Measurements from ENCODE around the gene NEU1.
"Not testable (repeated sequence)": the region's sequence is repeated elsewhere in the genome, so short reads cannot be mapped to it uniquely, and the experiment has no call there.

The NEU1 gene

GRCh38 chr6:31865205-31866118 is 2.8 kb upstream of the NEU1 start:
- Histone ChIP-seq H3K36me3 (peaks cover 0 to 6% (median 0%) of the 10 kb centered on the region in 3 donors), H3K27ac (no peak overlapping the region)

DNA sequence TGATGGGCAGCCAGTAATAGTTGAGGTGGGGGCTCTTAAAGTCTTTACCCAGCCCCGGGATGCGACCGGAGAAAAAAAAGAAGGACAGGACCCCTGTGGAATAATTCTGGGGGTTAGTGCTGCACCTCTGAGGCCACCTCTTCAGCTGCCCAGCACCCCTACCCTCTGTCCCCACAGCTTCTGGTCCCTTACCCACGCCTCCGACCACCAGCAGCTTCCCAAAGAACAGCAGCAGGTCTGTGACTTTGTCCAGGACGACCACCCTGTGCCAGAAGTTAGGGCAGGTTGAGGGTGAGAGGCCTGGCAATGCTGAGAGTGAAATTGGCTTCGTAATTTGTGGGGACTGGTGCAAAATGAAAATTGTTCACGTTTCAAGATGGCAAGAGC is 2.2 kb upstream of the NEU1 start:
- intact Hi-C loops (cut with DNase I; ENCODE audit: low total_unique reads) = no loop called here
- Histone ChIP-seq H3K27ac (no peak overlapping the region), H3K4me1 (peaks cover 0 to 24% (median 20%) of the 10 kb centered on the region in 4 donors), H3K36me3 (peaks cover 6 to 13% (median 6%) of the 10 kb centered on the region in 3 donors), H3K4me3 (no peak overlapping the region), H3K9me3 (no peaks in the 10 kb centered on the region), H3K27me3 (peaks cover 0 to 3% of the 10 kb centered on the region in 2 donors)
- DNase-seq = no peak
- TF ChIP-seq CTCF (IDR thresholded peaks at IDR 0.05) = no peak

More at GRCh38 chr6:31865205-31866118, 2.8 kb upstream of the NEU1 start:
- no peak overlapping the region for H3K4me3 ChIP-seq
- intact Hi-C loops (cut with DNase I; ENCODE audit: low total_unique reads) = no loop called here
- H3K4me1 ChIP-seq = peaks cover 0 to 24% (median 20%) of the 10 kb centered on the region in 4 donors
- TF ChIP-seq CTCF (IDR thresholded peaks at IDR 0.05) = no peak
- no peaks in the 10 kb centered on the region for H3K9me3 ChIP-seq
- no peak for DNase-seq
- H3K27me3 ChIP-seq = peaks cover 0 to 9% of the 10 kb centered on the region in 2 donors

GRCh38 chr6:31864123-31864562 is 1.5 kb upstream of the NEU1 start:
- intact Hi-C loops (cut with DNase I; ENCODE audit: low total_unique reads); DNase-seq; H3K27me3 ChIP-seq; H3K9me3 ChIP-seq: not testable (repeated sequence)
- H3K4me3 ChIP-seq = peak overlapping the region; percentile 73 to 77
- H3K36me3 ChIP-seq = peaks cover 13 to 19% (median 13%) of the 10 kb centered on the region in 3 donors
- H3K27ac ChIP-seq = peak overlapping the region; percentile 56 to 81
- H3K4me1 ChIP-seq = peaks cover 0 to 24% (median 20%) of the 10 kb centered on the region in 4 donors

DNA sequence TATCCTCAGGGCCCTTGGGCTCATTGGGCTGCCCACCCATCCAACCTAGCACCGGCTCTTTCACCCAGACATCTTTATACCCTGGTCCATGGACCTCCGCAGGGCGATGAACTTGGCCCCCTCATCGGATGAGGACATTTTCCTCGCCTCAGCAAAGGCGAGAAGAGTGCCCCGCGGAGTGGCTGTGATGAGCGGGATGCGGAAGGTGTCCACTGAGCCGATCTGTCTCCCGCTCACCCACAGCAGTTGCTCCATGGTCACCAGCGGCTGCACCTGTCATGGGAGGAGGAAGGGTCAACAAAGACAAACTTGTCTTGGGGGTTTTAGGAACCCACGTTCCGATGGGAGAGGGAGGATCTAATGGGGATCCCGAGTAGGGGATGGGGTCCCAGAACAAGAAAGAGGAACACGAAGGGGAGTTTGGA is 690 bp downstream of the NEU1 start:
- no peak for TF ChIP-seq CTCF (IDR thresholded peaks at IDR 0.05)
- Histone ChIP-seq H3K27me3 (no peaks in the 10 kb centered on the region), H3K36me3 (peaks cover 25 to 41% (median 35%) of the 10 kb centered on the region in 3 donors), H3K27ac (peak overlapping the region; percentile 88), H3K4me1 (peaks cover 0 to 24% (median 20%) of the 10 kb centered on the region in 4 donors), H3K4me3 (peak overlapping the region; percentile 73 to 77), H3K9me3 (no peaks in the 10 kb centered on the region)
- intact Hi-C loops (cut with DNase I; ENCODE audit: low total_unique reads) = no loop called here
- no peak for DNase-seq

DNA sequence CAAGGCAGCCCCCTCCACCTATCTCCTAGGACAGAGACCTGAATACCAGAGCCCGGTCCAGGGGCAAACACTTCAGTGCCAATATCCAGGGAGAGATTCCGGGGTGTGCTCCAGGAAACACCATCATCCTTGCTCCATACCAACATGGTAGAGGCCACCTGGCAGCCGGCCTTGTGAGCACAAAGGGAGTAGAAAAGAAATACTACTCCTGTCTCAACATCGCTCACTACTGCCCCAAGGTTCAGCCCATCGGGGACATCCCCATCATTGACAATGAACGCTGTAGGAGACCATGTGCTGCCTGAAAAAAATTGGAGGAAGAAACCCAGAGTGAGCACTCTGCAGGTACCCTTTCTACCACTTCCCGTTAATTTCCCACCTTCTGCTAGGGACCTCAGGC is 1.5 kb downstream of the NEU1 start:
- no peak for TF ChIP-seq CTCF (IDR thresholded peaks at IDR 0.05)
- intact Hi-C loops (cut with DNase I; ENCODE audit: low total_unique reads) = no loop called here
- Histone ChIP-seq H3K27me3 (no peaks in the 10 kb centered on the region), H3K4me3 (no peak overlapping the region), H3K36me3 (peaks cover 25 to 41% (median 35%) of the 10 kb centered on the region in 3 donors), H3K27ac (no peak overlapping the region), H3K9me3 (no peaks in the 10 kb centered on the region), H3K4me1 (peaks cover 0 to 24% (median 20%) of the 10 kb centered on the region in 4 donors)
- DNase-seq = no peak

- Histone ChIP-seq H3K27ac (no peak overlapping the region), H3K36me3 (peaks cover 25 to 41% (median 35%) of the 10 kb centered on the region in 3 donors), H3K4me3 (no peak overlapping the region), H3K4me1 (peaks cover 0 to 24% (median 20%) of the 10 kb centered on the region in 4 donors), H3K9me3 (no peaks in the 10 kb centered on the region), H3K27me3 (no peaks in the 10 kb centered on the region)
- TF ChIP-seq CTCF (IDR thresholded peaks at IDR 0.05) = no peak
- DNase-seq = no peak
- intact Hi-C loops (cut with DNase I; ENCODE audit: low total_unique reads) = no loop called here
These were observed 2.3 kb downstream of the NEU1 start for GRCh38 chr6:31860349-31860748.
